ENCODE measurements around the gene IGFBP4. TPM values are rescaled to one million over a fixed set of nuclear protein-coding genes. Genes with fewer than 3 reads are reported as not detected.

IGFBP4 gene
- polyA plus RNA-seq, 1 of the 3 experiments (the other 2 are of a cell fraction) = 128 TPM

- no peaks in the 10 kb centered on the region for H4K20me1 ChIP-seq (ENCODE audit: insufficient read depth)
- H3K9ac ChIP-seq = no peak overlapping the region
- no peaks in the 10 kb centered on the region for H3K79me2 ChIP-seq (ENCODE audit: insufficient read depth)
- no peaks in the 10 kb centered on the region for H3K36me3 ChIP-seq (replicated peaks in 1 of 2; ENCODE audit: control insufficient read depth in 1 of 2, insufficient read depth in 2 of 2, low read length in 1 of 2)
- TF ChIP-seq NRF1 (IDR thresholded peaks at IDR 0.05; ENCODE audit: low read depth, low read length) = no peak
- H3K4me1 ChIP-seq (ENCODE audit: control insufficient read depth in 1 of 2, insufficient read depth in 2 of 2, low read depth in 1 of 2, low read length in 1 of 2) = peaks cover 11 to 25% of the 10 kb centered on the region in 2 experiments; a peak in 2 of 4 replicates
- H3K4me2 ChIP-seq = no peak overlapping the region
- no peaks in the 10 kb centered on the region for H3K27me3 ChIP-seq (ENCODE audit: insufficient read depth)
- no peak overlapping the region for H3K27ac ChIP-seq (ENCODE audit: low read depth in 2 of 2, low read length in 1 of 2)
- POLR2A ChIA-PET = no interaction called here
- no peak overlapping the region for H2AFZ ChIP-seq (ENCODE audit: low read depth)
- no peaks in the 10 kb centered on the region for H3K9me3 ChIP-seq
- 94% methylated on average over 4 of the region's 4 CpGs for WGBS (ENCODE audit: low lambda C conversion rate)
- CTCF ChIA-PET = interaction anchor here (1.1 to 5.1 kb wide), 3 partner anchors 8 to 49 kb away, joined by 3 to 30 read pairs (median 4); no protein-coding TSS in a partner anchor
- H3K9me2 ChIP-seq = no peaks in the 10 kb centered on the region
- DNase-seq = no peak
- peaks cover 26% of the 10 kb centered on the region for H3F3A ChIP-seq (replicated peaks; ENCODE audit: insufficient read depth)
- H3K4me3 ChIP-seq (ENCODE audit: low read depth in 2 of 2, low read length in 1 of 2) = no peak overlapping the region
These were observed 40.4 kb downstream of the IGFBP4 start for GRCh38 chr17:40483679-40484078.

- ChIA-PET CTCF (interaction anchor here (1.1 to 5.1 kb wide), 4 partner anchors 9 to 48 kb away, joined by 3 to 30 read pairs (median 5); no protein-coding TSS in a partner anchor), POLR2A (no interaction called here)
- peaks cover 26% of the 10 kb centered on the region for H3F3A ChIP-seq (replicated peaks; ENCODE audit: insufficient read depth)
- H3K27ac ChIP-seq (ENCODE audit: low read depth in 2 of 2, low read length in 1 of 2) = no peak overlapping the region
- no peaks in the 10 kb centered on the region for H3K9me3 ChIP-seq
- no peak overlapping the region for H3K4me3 ChIP-seq (ENCODE audit: low read depth in 2 of 2, low read length in 1 of 2)
- no peaks in the 10 kb centered on the region for H3K36me3 ChIP-seq (replicated peaks in 1 of 2; ENCODE audit: control insufficient read depth in 1 of 2, insufficient read depth in 2 of 2, low read length in 1 of 2)
- no peaks in the 10 kb centered on the region for H3K27me3 ChIP-seq (ENCODE audit: insufficient read depth)
- no peaks in the 10 kb centered on the region for H4K20me1 ChIP-seq (ENCODE audit: insufficient read depth)
- TF ChIP-seq FOXM1 (IDR thresholded peaks at IDR 0.05; ENCODE audit: low read depth) (no peak), RAD21 (IDR thresholded peaks at IDR 0.05; ENCODE audit: low read length) (no peak), FOXJ3 (CRISPR knock-in tag; IDR thresholded peaks at IDR 0.05) (no peak), TEAD4 (IDR thresholded peaks at IDR 0.05; ENCODE audit: borderline replicate concordance, insufficient read depth) (no peak), JUND (IDR thresholded peaks at IDR 0.05) (no peak), REST (IDR thresholded peaks at IDR 0.05; ENCODE audit: low read depth, low read length) (no peak), GATA2 (CRISPR knock-in tag; IDR thresholded peaks at IDR 0.05) (no peak), PBX3 (IDR thresholded peaks at IDR 0.05) (no peak), EP300 (IDR thresholded peaks at IDR 0.05; ENCODE audit: borderline replicate concordance in 1 of 2, low read depth in 1 of 2, low read length in 1 of 2) (no peak)
- H3K9me2 ChIP-seq = no peaks in the 10 kb centered on the region
- H3K9ac ChIP-seq = no peak overlapping the region
- no peak for DNase-seq
- peaks cover 11 to 25% of the 10 kb centered on the region in 2 experiments; a peak in 2 of 4 replicates for H3K4me1 ChIP-seq (ENCODE audit: control insufficient read depth in 1 of 2, insufficient read depth in 2 of 2, low read depth in 1 of 2, low read length in 1 of 2)
- no peak overlapping the region for H2AFZ ChIP-seq (ENCODE audit: low read depth)
- 92% methylated on average over 18 of the region's 18 CpGs for WGBS (ENCODE audit: low lambda C conversion rate)
- no peaks in the 10 kb centered on the region for H3K79me2 ChIP-seq (ENCODE audit: insufficient read depth)
- no peak overlapping the region for H3K4me2 ChIP-seq
These were observed 41.2 kb downstream of the IGFBP4 start for GRCh38 chr17:40484285-40484972.
